GM21528 (cell line): ENCODE measurements around the gene DENND1C.

ENCODE experiments used
- ATAC-seq: cut with Tn5 transposase; IDR thresholded peaks from one replicate; pipeline ENCODE4 v1.9.1; 2021; ENCODE audit warnings: mild to moderate bottlenecking, moderate library complexity; ENCODE audit not compliant: unreplicated experiment, low FRiP score

DENND1C gene

DNA sequence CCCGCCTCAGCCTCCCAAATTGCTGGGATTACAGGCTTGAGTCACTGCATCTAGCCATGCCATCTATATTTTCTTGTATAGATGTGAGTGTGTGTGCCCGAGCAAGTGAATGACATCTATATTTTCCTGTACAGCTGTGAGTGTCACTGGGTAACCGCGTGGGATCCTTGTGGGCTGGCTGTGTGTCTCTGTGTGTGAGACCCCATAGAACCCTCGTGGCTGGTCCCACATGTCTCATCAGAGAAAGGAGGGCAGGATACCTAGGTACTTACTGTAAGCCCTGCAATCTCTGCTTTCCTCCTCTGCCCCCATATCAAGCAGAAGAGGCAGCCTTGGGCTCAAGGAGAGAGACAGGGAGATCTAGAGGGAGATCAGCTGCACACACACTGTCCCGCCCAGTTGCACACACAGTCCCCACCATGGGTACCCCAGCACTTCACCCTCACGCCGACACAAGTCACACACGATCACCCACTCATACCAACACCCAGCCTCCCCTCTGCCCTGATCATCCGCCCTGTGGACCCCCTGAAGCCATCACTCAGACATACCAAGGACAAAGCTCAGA is 655 bp downstream of the DENND1C start:
- peak; percentile 30 for ATAC-seq

- ATAC-seq: no peak
Observed at GRCh38 chr19:6479836-6480398, 1.7 kb downstream of the DENND1C start.

GRCh38 chr19:6478815-6479214 is 2.8 kb downstream of the DENND1C start:
- ATAC-seq: no peak

- no peak for ATAC-seq
Observed at GRCh38 chr19:6476896-6477431, 4.6 kb downstream of the DENND1C start.

DNA sequence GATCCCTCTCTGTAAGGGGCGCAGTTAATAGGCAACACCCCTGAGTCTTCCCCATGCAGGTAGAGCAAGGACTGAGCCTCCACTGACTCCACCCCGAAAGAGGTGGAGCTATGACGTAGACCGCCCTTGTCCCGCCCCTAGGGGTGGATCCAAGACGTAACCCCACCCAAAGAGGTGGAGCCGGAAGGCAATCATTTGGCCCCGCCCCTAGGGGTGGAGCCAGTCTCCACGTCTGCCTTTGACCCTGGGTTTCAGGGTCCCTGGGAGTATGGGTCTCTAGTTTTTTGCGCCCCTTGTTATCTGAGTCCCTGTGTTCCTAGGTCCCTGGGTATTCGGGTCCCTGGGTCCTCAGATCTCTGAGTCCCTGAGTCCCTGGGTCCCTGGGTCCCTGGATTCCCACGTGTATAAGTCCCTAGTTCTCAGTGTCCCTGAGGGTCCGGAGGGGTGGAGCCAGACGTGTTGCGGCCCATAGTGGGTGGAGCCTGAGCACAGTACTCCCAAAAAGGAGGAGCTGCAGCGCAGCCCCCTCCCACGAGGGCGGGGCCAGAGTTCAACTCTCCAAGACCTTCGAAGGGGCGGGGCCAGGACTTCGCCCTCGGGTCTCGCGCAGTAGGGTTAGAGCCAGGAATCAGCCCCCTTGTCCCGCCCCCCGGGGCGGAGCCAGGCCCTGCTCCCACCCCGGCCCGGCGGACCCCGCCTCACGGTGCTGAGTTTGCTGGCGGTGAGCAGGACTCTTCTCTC is 5.3 kb downstream of the DENND1C start:
- no peak for ATAC-seq

- no peak for ATAC-seq
Observed at GRCh38 chr19:6475321-6476108, 6.1 kb downstream of the DENND1C start.

- no peak for ATAC-seq
Observed at GRCh38 chr19:6473647-6474046, 7.9 kb downstream of the DENND1C start.

GRCh38 chr19:6472713-6473112 is 8.9 kb downstream of the DENND1C start:
- ATAC-seq: no peak

DNA sequence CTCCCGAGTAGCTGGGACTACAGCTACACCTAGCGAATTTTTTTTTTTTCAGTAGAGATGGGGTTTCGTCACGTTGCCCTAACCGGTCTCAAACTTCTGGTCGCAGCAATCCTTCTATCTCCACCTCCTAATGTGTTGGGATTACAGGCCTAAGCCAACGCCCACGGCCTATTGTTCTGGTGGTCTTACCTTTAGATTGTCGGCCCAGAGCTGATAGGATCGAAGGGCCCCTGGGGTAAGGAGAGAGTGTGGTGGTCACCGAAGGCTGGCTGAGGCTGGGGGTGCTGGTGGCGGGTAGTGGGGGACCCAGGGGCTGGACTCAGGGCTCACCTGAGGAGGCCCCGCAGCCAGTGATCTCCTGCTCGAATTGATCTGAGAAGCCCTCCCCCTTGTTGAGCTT is 10.5 kb downstream of the DENND1C start:
- no peak for ATAC-seq

GRCh38 chr19:6470173-6470572 is 11.4 kb downstream of the DENND1C start:
- no peak for ATAC-seq

- ATAC-seq: no peak
Observed at GRCh38 chr19:6467384-6467783, 14.2 kb downstream of the DENND1C start.

DNA sequence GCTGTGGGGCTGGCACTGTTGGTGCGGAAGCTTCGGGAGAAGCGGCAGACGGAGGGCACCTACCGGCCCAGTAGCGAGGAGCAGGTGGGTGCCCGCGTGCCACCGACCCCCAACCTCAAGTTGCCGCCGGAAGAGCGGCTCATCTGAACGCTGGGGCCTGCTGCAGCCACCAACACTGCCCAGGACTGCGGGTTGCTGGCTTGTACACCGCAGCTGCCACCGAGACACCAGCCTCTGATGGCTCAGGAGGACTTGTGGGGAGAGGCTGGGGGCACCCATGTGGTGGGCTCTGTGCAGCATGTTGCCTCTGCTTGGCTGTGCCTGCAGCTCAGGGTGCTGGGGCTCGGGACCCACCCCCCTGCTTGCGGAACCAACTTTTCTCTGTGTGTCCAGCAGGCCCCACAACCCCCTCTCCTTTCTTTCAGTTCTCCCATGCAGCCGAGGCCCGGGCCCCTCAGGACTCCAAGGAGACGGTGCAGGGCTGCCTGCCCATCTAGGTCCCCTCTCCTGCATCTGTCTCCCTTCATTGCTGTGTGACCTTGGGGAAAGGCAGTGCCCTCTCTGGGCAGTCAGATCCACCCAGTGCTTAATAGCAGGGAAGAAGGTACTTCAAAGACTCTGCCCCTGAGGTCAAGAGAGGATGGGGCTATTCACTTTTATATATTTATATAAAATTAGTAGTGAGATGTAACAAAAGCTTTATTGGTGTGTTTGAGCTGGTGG is 14.9 kb downstream of the DENND1C start:
- no peak for ATAC-seq

GRCh38 chr19:6465663-6466062 is 15.9 kb downstream of the DENND1C start:
- no peak for ATAC-seq

GRCh38 chr19:6465006-6465405 is 16.6 kb downstream of the DENND1C start:
- no peak for ATAC-seq

GRCh38 chr19:6464070-6464873 is 17.3 kb downstream of the DENND1C start, which contains the start of gene CRB3:
CRB3 (plus strand) TSS chr19:6464271; CDS start chr19:6464702, 431 bp downstream.
- ATAC-seq: no peak

- ATAC-seq: peak; percentile 69
Observed at GRCh38 chr19:6460099-6460884, 21.3 kb downstream of the DENND1C start.

- ATAC-seq: peak; percentile 25
Observed at GRCh38 chr19:6459262-6460098, 22.1 kb downstream of the DENND1C start, which contains the start of gene SLC25A23. SLC25A23 (minus strand) TSS chr19:6459792; CDS start chr19:6459628, 164 bp downstream.
